ENCODE data around the gene RABGAP1L. TPM values are rescaled to one million over a fixed set of nuclear protein-coding genes. Genes with fewer than 3 reads are reported as not detected.

Gene RABGAP1L
- total RNA-seq: 107 TPM

GRCh38 chr1:174159252-174160108 lies at the start of gene RABGAP1L:
Gene RABGAP1L, plus strand, starts transcription at chr1:174159520.

GRCh38 chr1:174447866-174448530 lies 288.7 kb downstream of the RABGAP1L start, which contains the start of gene GPR52:
Gene GPR52, plus strand, starts transcription at chr1:174447964. Its CDS starts 148 bp downstream, at chr1:174448112.

GRCh38 chr1:174999936-175000696 lies 840.8 kb downstream of the RABGAP1L start, which contains the start of gene CACYBP:
Gene CACYBP, plus strand, starts transcription at chr1:174999947. Its CDS starts 234 bp downstream, at chr1:175000181.

GRCh38 chr1:175023043-175023921 lies 864.0 kb downstream of the RABGAP1L start, which contains the start of gene MRPS14:
Gene MRPS14, minus strand, starts transcription at chr1:175023425. Its CDS starts 17 bp downstream, at chr1:175023408.

Other genes starting within 250 kb of the RABGAP1L start
- gene SERPINC1, start 242.2 kb upstream of the RABGAP1L start, total RNA-seq: not detected
- gene RC3H1, start 137.2 kb upstream of the RABGAP1L start, total RNA-seq: 40.2 TPM

Measured in camera-type eye (tissue), 1 donor.